Erythroblast (primary cell): ENCODE data around the gene CCDC188.

Experiments used
- DNase-seq, 2 experiments: peaks; one replicate each; lab custom pipeline; 2025; lab: John Stamatoyannopoulos, UW
- GATA1 ChIP-seq: IDR thresholded peaks from 2 replicates; pipeline ENCODE4 v1.6.1; 2011; ENCODE audit warnings: low read depth, mild to moderate bottlenecking, control low read depth, low read length, moderate library complexity
- POLR2A ChIP-seq: IDR thresholded peaks from 2 replicates; pipeline ENCODE4 v1.6.1; 2011; ENCODE audit warnings: mild to moderate bottlenecking, low read length

The CCDC188 gene

DNA sequence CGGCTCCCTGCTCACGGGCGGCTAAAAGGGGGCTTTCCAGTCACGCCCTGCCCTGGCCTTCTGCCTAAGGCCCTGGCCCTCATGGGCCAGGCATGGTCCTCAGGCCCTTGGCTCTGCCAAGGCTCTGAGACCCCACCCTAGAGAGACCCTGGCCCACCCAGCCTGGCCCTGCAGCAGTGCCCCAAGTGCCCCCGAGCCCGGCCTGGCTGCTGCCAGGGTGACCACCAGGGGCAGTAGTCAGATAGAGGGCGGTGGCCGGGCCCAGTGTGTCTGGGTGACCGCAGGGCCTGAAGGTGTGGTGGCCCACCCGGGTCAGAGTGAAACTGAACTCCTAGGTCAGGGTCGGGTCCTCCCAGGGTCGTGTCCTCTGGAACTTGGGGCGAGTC is 29.4 kb upstream of the CCDC188 start:
- no peak for DNase-seq
- TF ChIP-seq POLR2A (no peak), GATA1 (no peak)

DNA sequence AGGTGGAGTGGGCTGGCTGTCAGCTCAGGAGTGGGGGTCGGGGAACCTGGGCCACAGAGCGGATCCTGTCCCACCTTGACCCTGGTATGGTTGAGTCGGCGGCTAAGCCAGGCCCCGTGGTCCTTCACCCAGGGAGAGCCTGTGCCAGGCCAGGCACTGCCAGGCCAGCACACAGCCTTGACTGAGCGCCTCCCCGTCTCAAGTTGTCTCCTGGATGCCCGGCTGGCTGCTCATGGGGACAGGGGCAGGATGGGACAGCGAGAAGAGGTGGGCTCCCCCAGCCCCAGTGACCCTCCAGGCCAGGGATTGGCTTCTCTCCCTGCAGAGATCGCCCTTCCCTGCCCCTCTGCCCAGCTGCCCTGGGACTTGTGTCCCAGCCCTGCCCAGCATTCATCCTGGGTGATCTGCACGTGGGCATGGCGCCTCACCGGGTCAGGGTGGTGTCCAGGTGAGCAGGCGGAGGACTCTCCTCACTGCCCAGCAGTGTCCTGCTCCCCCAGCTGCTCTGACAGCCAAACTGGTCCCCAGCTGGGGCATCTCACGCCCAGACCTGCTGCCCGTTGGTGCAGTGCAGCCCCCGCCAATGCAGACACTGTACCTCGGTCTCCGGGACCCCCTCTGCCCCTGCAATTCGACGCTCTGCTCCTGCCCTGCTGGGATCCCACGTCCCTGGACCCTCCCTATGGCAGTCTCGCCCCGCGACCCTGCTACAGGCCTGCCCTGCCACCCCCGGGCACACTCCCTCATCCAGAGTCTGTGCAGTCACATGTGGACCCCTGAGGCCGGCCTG is 28.8 kb upstream of the CCDC188 start:
- DNase-seq = no peak
- TF ChIP-seq GATA1 = no peak
- TF ChIP-seq POLR2A = no peak

DNA sequence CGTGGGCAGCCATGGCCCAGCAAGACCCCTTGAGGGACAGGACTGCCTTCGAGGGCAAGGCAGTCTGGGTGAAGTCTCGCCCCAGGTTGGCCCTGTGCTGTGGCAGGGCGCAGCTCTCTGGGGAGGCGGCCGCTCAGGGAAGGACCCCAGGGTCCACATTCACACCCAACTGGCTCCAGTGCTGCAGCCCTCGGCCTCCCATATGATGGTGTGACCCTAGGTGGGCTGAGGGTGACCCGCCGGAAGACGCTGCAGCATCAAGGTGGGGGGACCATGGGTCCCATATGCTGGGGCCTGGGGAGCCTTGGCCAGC is 28.0 kb upstream of the CCDC188 start:
- DNase-seq = no peak

DNA sequence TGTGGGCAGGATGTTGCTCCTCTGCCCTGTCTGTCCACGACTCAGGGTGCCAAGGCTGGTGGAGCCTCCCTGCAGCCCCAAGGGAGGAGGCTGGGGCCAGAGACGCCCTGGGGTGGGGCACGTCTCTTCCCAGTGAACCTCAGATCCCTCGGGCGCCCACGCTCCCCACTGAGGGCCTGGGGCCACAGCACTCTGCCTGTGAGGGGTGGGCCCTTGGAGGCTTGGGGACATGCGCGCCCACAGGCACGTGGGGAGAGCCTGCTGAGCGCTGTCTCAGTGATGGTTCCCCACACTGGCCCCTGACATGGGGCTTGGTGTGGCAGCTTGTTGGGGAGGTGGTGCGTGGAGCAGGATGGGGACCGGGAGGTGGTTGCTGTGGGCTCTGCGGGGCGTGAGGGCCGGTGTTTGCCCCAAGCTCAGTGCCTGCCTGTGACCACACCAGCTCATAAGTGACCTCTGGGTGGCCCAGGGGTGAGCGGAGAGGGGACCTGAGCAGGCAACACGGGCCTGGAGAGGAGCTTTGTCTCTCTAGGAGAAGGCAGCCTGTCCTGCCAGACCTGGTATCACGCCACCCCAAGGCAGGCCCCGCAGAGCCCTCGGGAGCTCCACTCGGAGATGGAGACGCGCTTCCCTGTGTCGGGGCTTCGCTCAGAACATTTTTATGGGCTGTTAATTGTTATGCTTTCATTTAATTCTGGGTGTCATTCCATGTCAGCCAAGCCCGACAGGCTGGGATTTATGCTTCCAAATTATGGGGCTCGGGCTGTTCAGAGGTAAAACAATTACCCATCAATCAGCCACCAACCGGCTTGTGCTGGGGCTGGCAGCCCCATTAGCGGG is 27.4 kb upstream of the CCDC188 start:
- DNase-seq = no peak
- TF ChIP-seq GATA1 = no peak
- no peak for TF ChIP-seq POLR2A

More for the DNA sequence above, 28.0 kb upstream of the CCDC188 start:
- TF ChIP-seq POLR2A (no peak), GATA1 (no peak)

DNA sequence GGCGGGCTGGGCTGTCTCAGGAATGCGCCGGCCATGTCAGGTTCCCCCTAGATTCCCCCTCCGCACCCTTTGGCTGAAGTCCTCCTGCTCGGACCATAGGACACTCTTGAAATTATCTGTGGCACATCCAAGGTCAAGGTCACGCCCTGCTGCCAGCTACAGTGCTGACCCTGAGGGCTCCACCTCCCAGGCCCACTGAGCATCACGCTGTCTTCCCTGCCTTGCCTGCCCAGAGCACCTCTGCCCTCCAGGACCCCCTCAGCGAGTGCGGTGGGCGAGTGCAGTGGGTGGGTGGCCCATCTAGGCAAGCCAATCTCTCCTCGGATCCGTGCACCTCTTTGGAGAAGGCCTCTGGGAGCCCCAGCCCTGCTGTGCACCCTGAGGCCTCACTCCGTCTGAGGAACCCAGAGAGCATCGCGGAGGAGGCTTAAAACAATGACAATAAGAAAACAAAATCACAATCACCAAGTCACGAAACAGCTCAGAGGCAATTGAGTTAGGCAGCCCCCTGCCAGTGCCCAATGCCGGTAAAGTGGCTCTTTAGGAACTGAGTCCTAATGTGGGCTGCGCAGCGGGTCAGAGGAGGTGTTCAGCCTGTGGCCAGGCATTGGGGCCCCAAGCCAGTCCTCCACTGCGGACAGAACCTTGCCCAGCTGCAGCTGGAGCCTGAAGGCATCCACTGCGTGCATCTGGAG is 26.5 kb upstream of the CCDC188 start:
- TF ChIP-seq GATA1 (no peak), POLR2A (no peak)
- no peak for DNase-seq

DNA sequence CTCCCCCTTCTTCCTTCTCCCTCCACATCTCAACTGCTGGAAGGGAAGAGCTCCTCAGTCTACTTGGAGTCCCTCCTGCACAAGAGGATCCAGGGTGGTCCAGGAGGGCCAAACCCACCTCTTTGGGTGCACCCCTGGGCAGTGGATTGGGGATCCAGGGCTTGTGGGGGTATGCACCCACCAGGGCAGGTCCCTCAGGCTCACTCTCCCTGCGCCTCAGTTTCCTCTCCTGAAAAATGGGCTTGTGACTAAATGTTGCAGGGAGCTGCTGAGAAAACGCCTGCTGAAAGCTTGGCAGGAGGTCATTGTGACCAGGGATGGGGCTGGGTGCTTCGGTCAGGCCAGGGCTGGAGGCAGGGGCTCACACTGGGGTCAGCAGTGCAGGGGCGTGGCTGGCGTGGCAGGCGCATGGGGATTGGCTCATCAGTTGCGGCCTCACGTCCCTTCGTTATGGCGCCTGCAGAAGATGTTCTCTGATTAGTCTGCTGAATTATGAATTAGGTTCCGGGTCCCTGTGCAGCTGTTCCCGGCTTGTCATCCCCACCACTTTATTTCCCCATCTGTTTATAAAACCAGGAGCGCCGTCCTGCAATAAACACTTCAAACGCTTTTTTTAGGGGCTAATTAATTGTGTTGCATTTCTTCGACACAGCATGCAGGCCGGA is 25.7 kb upstream of the CCDC188 start:
- no peak for DNase-seq
- TF ChIP-seq POLR2A (no peak), GATA1 (no peak)

DNA sequence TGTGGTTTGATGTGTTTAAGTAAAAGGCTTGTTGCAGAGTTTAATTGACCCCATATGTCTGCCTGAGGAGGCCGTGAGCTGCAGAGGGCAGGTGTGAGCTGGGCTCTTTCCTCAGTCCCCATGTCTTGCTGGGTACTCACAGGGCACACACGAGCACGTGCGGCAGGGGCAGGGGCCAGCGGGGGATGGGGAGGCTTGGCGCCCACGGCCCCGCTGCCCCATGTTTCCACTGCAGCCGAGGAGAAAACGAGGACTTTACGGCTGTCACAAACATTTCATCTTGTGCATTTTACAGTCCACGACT is 24.7 kb upstream of the CCDC188 start:
- TF ChIP-seq POLR2A = no peak
- no peak for DNase-seq

DNA sequence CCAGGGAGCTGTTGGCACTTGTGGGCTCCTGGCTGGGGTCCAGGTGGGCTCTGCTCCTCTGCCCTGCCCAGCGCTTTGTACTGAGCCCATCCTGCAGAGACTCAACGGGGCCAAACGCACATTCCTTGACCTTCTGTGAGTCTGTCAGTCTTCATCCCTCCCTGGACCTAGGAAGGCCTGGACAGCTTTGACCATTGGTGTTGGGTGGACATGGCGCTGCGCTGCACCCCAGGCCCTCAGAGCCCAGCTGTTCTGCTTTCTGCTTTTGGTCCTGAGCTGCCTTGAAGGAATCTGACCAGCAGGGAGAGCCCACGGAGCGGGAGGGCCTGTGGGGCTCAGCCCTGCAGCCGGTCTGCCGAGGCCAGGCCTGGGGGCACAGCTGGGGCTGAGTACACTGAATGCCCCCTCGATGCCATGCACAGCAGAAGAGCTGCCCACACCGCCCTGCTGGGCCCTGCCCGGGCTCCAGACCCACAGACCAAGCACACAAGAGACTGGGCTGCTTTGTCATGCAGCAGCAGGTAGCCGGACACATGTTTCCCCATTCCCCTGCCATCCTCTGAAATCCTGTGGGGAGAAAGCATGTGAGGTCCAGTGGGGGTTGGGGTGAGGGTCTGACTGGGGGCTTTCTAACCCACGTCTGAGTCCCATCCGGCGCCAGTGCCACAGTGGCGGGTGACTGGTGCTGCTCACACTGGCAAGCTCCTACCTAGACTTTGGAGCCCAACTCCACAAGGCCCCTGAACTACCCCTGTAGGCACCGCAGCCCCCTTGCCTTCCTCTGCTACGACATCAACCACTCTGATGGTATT is 24.1 kb upstream of the CCDC188 start:
- TF ChIP-seq GATA1 (no peak), POLR2A (no peak)
- no peak for DNase-seq

DNA sequence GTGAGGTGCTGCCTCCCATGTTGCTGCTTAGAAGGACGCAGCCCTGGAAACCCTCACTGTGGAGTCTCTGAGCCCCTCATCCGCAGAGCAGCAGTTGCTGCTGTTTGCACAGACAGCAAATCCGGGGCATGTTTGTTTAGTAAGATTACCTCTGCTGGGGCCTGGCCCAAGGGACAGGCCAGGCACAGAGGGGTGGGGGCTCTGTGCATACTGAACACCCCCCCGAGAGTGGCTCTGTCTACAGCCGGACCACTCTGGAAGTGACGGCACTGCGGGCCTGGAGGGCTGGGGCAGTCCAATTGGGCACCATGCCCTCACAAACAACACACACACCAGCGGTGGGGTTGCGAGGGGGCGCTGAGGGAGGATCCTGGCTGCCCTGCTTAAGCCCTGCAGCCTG is 22.9 kb upstream of the CCDC188 start:
- DNase-seq = no peak
- TF ChIP-seq GATA1 (no peak), POLR2A (no peak)

DNA sequence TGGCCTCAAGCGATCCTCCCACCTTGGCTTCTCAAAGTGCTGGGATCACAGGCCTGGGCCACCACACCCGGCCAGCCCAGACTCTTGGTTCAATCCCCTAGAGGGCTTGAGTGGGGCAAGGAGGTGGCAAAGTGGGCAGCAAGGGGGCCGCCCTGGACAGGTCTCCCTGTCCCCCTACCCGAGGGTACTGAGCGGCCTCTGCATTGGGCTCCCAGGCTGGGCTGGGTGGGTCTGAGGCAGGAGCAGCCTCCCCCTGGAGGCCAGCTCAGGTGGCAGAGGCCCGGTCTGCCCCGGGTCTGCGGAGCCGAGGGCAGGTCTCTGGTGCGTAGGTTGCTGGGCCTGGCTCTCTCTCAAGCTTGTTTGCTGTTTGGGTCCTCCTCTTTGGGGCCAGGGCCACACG is 22.4 kb upstream of the CCDC188 start:
- DNase-seq = no peak
- TF ChIP-seq POLR2A = no peak
- TF ChIP-seq GATA1 = no peak

DNA sequence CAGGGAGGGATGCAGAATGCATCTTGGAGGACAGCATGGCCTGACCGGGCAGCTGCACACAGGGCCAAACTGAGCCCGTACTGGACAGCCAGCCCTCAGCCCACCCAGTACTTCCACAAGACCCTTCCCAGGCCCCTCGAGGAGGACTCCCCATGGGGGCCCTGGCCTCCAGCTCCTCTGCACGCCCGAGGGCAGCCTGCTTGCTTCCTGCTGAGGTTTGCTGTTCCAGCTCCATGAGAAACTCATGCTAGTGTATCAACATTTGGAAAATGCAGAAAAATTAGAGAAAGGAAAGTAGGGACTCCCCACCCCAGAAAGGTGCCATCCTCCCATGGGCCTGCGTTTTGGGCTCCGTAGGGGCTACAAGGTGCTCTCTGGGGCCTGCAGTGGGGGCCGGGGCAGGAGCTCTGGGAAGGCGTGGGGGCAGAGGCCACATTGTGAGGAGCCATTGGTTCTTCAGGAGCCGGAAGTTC is 21.3 kb upstream of the CCDC188 start:
- DNase-seq = no peak
- TF ChIP-seq GATA1 (no peak), POLR2A (no peak)

DNA sequence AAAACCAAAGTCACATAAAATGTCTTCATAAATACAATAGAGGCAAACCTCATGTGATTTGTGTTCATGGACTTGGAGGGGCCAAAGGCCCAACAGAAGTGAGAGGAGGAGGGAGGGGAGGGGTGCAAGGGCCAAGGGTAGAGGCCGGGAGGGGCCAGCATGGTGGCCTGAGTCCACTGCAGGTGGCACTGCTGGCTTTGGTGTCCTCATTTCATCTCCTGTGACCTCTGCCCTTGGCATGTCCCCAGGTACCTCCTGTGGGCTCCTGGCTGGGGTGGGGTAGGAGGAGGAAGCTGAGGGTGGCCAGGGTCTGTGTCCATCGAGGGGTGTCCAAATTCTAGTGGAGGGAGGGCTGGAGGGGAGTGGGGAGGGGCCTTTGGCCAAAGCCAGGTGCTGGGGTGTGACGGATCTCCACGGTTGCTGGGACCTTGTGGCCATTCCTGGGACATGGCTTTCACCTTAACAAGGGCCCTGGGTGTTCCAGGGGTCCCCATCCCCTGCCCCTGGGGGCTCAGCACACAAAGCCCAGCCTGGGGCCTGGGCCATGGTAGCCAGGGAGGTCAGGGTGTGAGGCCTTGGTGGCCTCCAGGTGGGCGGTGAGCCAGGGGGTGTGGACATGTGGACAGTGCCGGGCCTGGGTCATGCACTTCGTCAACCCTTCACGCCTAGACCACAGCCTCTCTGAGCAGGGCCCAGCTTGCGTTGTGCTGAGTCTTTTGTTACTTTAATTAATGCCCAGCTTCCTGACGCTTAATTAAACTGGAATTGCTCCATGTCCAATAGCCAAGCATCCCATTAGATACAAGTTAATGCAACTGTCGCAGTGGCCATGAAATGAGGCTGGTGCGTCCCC is 20.7 kb upstream of the CCDC188 start:
- TF ChIP-seq GATA1 = no peak
- TF ChIP-seq POLR2A = no peak
- DNase-seq = no peak
